Natural killer cell (primary cell): Measurements from ENCODE around the gene GALNT17. TPM values are rescaled to one million over a fixed set of nuclear protein-coding genes. Genes with fewer than 3 reads are reported as not detected.
"Not testable (repeated sequence)": the region's sequence is repeated elsewhere in the genome, so short reads cannot be mapped to it uniquely, and the experiment has no call there.

Source experiments
- ATAC-seq, 3 donors: fragments of 150-1000 bp in 2 of 3; fragments of 200-7000 bp in 1 of 3; cut with Tn5 transposase; 1 replicate in 1 of 3; 2 replicates in 2 of 3; pipeline ENCODE4 v1.10.0; 2021; ENCODE audit warnings: mild to moderate bottlenecking in 2 of 3, moderate library complexity in 2 of 3
- DNase-seq, 2 donors: peaks; one replicate each; pipeline versions ENCODE4 v3.0.0 to v3.0.0-alpha.2; 2013 to 2021; ENCODE audit warnings: mixed read lengths in 1 of 2
- H3K27ac ChIP-seq: one replicate; pipeline ENCODE4 v1.5.1; 2013; ENCODE audit warnings: mild to moderate bottlenecking, low read length
- H3K27me3 ChIP-seq: one replicate; pipeline ENCODE4 v1.6.1; 2013; ENCODE audit warnings: low read length; ENCODE audit not compliant: control insufficient read depth, insufficient read depth
- H3K36me3 ChIP-seq: one replicate; pipeline ENCODE4 v1.6.1; 2013; ENCODE audit warnings: low read length; ENCODE audit not compliant: control insufficient read depth, insufficient read depth
- H3K4me1 ChIP-seq: one replicate; pipeline ENCODE4 v1.6.1; 2013; ENCODE audit warnings: low read length; ENCODE audit not compliant: control insufficient read depth, insufficient read depth
- H3K4me3 ChIP-seq: one replicate; pipeline ENCODE4 v1.5.1; 2013; ENCODE audit warnings: low read length
- H3K9me3 ChIP-seq: one replicate; pipeline ENCODE4 v1.6.1; 2013; ENCODE audit warnings: low read length; ENCODE audit not compliant: control insufficient read depth, insufficient read depth
- H3K27ac Mint-ChIP-seq, 2 donors: one replicate each; pipeline ENCODE4 v1.8.0; 2022; ENCODE audit warnings: mild to moderate bottlenecking in 2 of 2, mixed read lengths in 2 of 2, moderate library complexity in 1 of 2
- H3K27me3 Mint-ChIP-seq, 2 donors: one replicate each; pipeline ENCODE4 v1.8.0; 2022; ENCODE audit warnings: low read depth in 2 of 2, mixed read lengths in 2 of 2
- H3K36me3 Mint-ChIP-seq: one replicate; pipeline ENCODE4 v1.8.0; 2022; ENCODE audit warnings: mixed read lengths
- H3K4me1 Mint-ChIP-seq, 2 donors: one replicate each; pipeline ENCODE4 v1.8.0; 2022; ENCODE audit warnings: mixed read lengths in 2 of 2
- H3K4me3 Mint-ChIP-seq: one replicate; pipeline ENCODE4 v1.8.0; 2022; ENCODE audit warnings: mild to moderate bottlenecking, moderate library complexity, mixed read lengths
- H3K9me3 Mint-ChIP-seq, 2 donors: one replicate each; pipeline ENCODE4 v1.8.0; 2022; ENCODE audit warnings: mixed read lengths in 2 of 2
- WGBS: methylation state at CpG from one replicate; pipeline ENCODE4 v1.1.7; 2013; ENCODE audit warnings: missing lambda C conversion rate; ENCODE audit not compliant: insufficient coverage; 5-methylcytosine and 5-hydroxymethylcytosine counted together
- intact Hi-C: fragments of 100-400 bp; cut with micrococcal nuclease; formaldehyde crosslinking; loops from one replicate; pipeline ENCODE4 v1.14.2; 2022
- total RNA-seq, 4 donors: library from RNA; stranded (reverse); fragments of 120-200 nt in 1 of 4; gene quantifications; one replicate each; pipeline versions ENCODE4 v1.2.3 to v1.2.4, GENCODE V29; 2013 to 2022
- TF ChIP-seq, protein P1 (sequence below): fragments of 200-600 bp; IDR thresholded peaks from one replicate; pipeline ENCODE4 v1.8.0; 2022; ENCODE audit warnings: antibody characterized with exemption

Gene GALNT17
- total RNA-seq, 3 donors from 2014 or later (not counting 1 experiment from before 2014, with no cell fraction given), result not detected

GRCh38 chr7:71636329-71636728 is 504.4 kb downstream of the GALNT17 start:
- TF ChIP-seq, protein P1, sequence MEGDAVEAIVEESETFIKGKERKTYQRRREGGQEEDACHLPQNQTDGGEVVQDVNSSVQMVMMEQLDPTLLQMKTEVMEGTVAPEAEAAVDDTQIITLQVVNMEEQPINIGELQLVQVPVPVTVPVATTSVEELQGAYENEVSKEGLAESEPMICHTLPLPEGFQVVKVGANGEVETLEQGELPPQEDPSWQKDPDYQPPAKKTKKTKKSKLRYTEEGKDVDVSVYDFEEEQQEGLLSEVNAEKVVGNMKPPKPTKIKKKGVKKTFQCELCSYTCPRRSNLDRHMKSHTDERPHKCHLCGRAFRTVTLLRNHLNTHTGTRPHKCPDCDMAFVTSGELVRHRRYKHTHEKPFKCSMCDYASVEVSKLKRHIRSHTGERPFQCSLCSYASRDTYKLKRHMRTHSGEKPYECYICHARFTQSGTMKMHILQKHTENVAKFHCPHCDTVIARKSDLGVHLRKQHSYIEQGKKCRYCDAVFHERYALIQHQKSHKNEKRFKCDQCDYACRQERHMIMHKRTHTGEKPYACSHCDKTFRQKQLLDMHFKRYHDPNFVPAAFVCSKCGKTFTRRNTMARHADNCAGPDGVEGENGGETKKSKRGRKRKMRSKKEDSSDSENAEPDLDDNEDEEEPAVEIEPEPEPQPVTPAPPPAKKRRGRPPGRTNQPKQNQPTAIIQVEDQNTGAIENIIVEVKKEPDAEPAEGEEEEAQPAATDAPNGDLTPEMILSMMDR, result no peak
- H3K4me1 ChIP-seq, result no peaks in the 10 kb centered on the region
- Mint-ChIP-seq H3K27me3 (no peaks in the 10 kb centered on the region), H3K4me1 (no peaks in the 10 kb centered on the region), H3K36me3 (no peaks in the 10 kb centered on the region), H3K4me3 (no peak overlapping the region), H3K27ac (no peak overlapping the region), H3K9me3 (peaks cover 4 to 6% of the 10 kb centered on the region in 2 donors)
- ATAC-seq, result no peak
- intact Hi-C loops, result no loop called here
- no peak overlapping the region for H3K27ac ChIP-seq
- no peak for DNase-seq
- no peaks in the 10 kb centered on the region for H3K27me3 ChIP-seq
- 58% methylated on average over 4 of the region's 4 CpGs for WGBS
- H3K36me3 ChIP-seq, result no peaks in the 10 kb centered on the region
- peaks cover 6% of the 10 kb centered on the region for H3K9me3 ChIP-seq
- no peak overlapping the region for H3K4me3 ChIP-seq

DNA sequence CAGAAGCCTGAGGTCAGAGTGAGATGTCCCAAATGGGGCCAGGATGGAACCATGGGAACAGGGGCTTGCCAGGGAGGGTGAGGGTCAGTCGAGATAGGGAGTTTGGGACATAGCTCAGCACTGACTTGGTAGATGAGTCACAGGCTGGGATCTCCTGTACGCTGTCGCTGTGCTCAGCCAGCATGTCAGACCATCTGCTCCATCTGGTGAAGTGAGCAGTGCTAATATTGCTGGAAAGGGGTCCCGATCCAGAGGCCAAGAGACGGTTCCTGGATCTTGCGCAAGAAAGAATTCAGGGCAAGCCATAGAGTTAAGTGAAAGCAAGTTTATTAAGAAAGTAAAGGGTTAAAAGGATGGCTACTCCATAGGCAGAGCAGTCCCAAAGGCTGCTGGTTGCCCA is 505.6 kb downstream of the GALNT17 start:
- peaks cover 2 to 3% of the 10 kb centered on the region in 2 donors for H3K9me3 Mint-ChIP-seq
- no peak for ATAC-seq
- H3K4me3 ChIP-seq, result no peak overlapping the region
- H3K9me3 ChIP-seq, result peaks cover 3% of the 10 kb centered on the region
- no peaks in the 10 kb centered on the region for H3K4me1 Mint-ChIP-seq
- H3K36me3 Mint-ChIP-seq, result no peaks in the 10 kb centered on the region
- no peaks in the 10 kb centered on the region for H3K27me3 ChIP-seq
- TF ChIP-seq, protein P1, result no peak
- WGBS, result 94% methylated on average over 6 of the region's 6 CpGs
- no peak overlapping the region for H3K27ac ChIP-seq
- H3K4me3 Mint-ChIP-seq, result no peak overlapping the region
- H3K27ac Mint-ChIP-seq, result no peak overlapping the region
- intact Hi-C loops, result no loop called here
- no peak for DNase-seq
- H3K27me3 Mint-ChIP-seq, result no peaks in the 10 kb centered on the region
- no peaks in the 10 kb centered on the region for H3K4me1 ChIP-seq
- H3K36me3 ChIP-seq, result no peaks in the 10 kb centered on the region

- Mint-ChIP-seq H3K4me1 (no peaks in the 10 kb centered on the region), H3K36me3 (no peaks in the 10 kb centered on the region), H3K9me3 (peaks cover 2 to 3% of the 10 kb centered on the region in 2 donors), H3K4me3 (no peak overlapping the region), H3K27ac (no peak overlapping the region), H3K27me3 (no peaks in the 10 kb centered on the region)
- intact Hi-C loops, result no loop called here
- H3K4me1 ChIP-seq, result no peaks in the 10 kb centered on the region
- no peak for ATAC-seq
- 97% methylated on average over 1 of the region's 1 CpG for whole genome bisulfite sequencing
- no peak for DNase-seq
- H3K27ac ChIP-seq, result no peak overlapping the region
- TF ChIP-seq, protein P1, result no peak
- H3K36me3 ChIP-seq, result no peaks in the 10 kb centered on the region
- H3K9me3 ChIP-seq, result peaks cover 3% of the 10 kb centered on the region
- H3K27me3 ChIP-seq, result no peaks in the 10 kb centered on the region
- no peak overlapping the region for H3K4me3 ChIP-seq
These were observed 506.2 kb downstream of the GALNT17 start for GRCh38 chr7:71638108-71638507.

DNA sequence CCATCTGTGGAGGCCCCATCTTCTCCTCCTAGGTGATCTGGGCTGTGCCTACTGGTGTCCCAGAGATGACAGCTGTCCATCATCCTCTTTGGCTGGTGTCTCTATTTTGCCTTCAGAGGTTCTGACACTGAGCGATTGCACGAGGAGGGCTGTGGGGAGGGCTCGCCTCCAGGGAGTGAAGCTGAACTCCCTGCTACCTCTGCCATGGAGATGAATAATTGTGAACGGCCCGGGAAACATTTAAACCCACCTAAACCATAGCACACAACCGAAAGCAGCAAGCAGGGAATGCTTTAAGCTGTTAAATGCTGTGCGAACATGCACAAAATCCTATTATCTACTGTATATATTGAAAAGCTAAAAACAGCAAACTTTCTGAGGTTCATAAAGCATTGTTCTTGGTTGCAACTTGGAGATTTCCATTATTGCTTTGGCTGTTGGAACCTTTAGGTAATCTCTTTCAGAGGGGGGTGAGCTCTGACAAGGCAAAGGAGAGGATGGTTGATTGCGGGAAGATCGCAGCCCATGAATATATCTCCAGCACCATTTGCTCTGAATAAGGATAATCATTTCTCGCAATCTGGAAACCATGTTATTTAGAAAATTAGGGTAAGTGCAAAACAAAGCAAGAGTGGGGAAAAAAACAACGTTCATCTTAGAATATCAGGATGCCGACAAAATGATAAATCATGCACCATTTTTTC is 507.6 kb downstream of the GALNT17 start:
- 85% methylated on average over 3 of the region's 12 CpGs for WGBS
- no peak overlapping the region for H3K4me3 ChIP-seq
- no peaks in the 10 kb centered on the region for H3K4me1 ChIP-seq
- no peak overlapping the region for H3K27ac ChIP-seq
- Mint-ChIP-seq H3K4me3 (no peak overlapping the region), H3K9me3 (peaks cover 2 to 3% of the 10 kb centered on the region in 2 donors), H3K27me3 (no peaks in the 10 kb centered on the region), H3K27ac (no peak overlapping the region), H3K4me1 (no peaks in the 10 kb centered on the region), H3K36me3 (no peaks in the 10 kb centered on the region)
- TF ChIP-seq, protein P1, result no peak
- no peaks in the 10 kb centered on the region for H3K36me3 ChIP-seq
- intact Hi-C loops, result no loop called here
- DNase-seq (no peak), ATAC-seq (no peak)
- no peaks in the 10 kb centered on the region for H3K27me3 ChIP-seq
- H3K9me3 ChIP-seq, result peaks cover 3% of the 10 kb centered on the region

GRCh38 chr7:71643031-71643430 is 511.1 kb downstream of the GALNT17 start:
- intact Hi-C loops, H3K27me3 ChIP-seq, H3K27me3 Mint-ChIP-seq, H3K36me3 Mint-ChIP-seq, H3K27ac ChIP-seq, H3K4me3 ChIP-seq, H3K4me3 Mint-ChIP-seq, H3K4me1 Mint-ChIP-seq, H3K36me3 ChIP-seq, H3K9me3 Mint-ChIP-seq, ATAC-seq, H3K27ac Mint-ChIP-seq, H3K9me3 ChIP-seq, H3K4me1 ChIP-seq, DNase-seq: not testable (repeated sequence)
- WGBS, result 84% methylated on average over 9 of the region's 9 CpGs
